GM12891 (cell line): ENCODE data around the gene ROR1.

ENCODE experiments used
- POLR2A ChIP-seq: IDR thresholded peaks from 2 replicates; pipeline ENCODE4 v1.6.1; 2011; ENCODE audit warnings: low read depth, low read length, control low read depth
- TAF1 ChIP-seq: IDR thresholded peaks from 2 replicates; pipeline ENCODE4 v1.6.1; 2011; ENCODE audit warnings: low read depth, low read length, control low read depth

DNA sequence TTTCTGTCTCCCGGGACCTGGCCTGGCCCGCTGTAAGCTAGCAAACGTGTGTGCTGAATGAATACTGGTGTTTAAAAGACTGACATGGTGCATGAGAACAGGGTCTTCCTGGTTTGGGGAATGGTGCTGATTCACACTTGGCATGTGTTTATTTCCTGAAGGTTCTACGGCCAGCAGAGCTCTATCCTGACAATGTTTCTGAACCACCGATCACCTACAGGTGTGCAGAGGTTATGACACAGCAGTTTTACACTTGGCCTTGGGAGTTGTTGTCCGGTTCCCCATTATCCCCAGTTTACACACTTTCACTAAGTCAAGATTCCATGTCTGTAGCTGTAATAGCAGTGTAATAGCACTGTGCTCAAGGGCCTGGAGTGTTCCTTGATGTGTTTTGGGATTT, 127.3 kb downstream of the ROR1 start:
- TF ChIP-seq TAF1: no peak
- TF ChIP-seq POLR2A: no peak
